Natural killer cell (primary cell): ENCODE results near the gene RREB1. TPM values are rescaled to one million over a fixed set of nuclear protein-coding genes. Genes with fewer than 3 reads are reported as not detected.

Source experiments
- ATAC-seq, 3 donors: fragments of 150-1000 bp in 2 of 3; fragments of 200-7000 bp in 1 of 3; cut with Tn5 transposase; 1 replicate in 1 of 3; 2 replicates in 2 of 3; pipeline ENCODE4 v1.10.0; 2021; ENCODE audit warnings: mild to moderate bottlenecking in 2 of 3, moderate library complexity in 2 of 3
- DNase-seq, 2 donors: peaks; one replicate each; pipeline versions ENCODE4 v3.0.0 to v3.0.0-alpha.2; 2013 to 2021; ENCODE audit warnings: mixed read lengths in 1 of 2
- H3K27ac ChIP-seq: one replicate; pipeline ENCODE4 v1.5.1; 2013; ENCODE audit warnings: mild to moderate bottlenecking, low read length
- H3K27me3 ChIP-seq: one replicate; pipeline ENCODE4 v1.6.1; 2013; ENCODE audit warnings: low read length; ENCODE audit not compliant: control insufficient read depth, insufficient read depth
- H3K36me3 ChIP-seq: one replicate; pipeline ENCODE4 v1.6.1; 2013; ENCODE audit warnings: low read length; ENCODE audit not compliant: control insufficient read depth, insufficient read depth
- H3K4me1 ChIP-seq: one replicate; pipeline ENCODE4 v1.6.1; 2013; ENCODE audit warnings: low read length; ENCODE audit not compliant: control insufficient read depth, insufficient read depth
- H3K4me3 ChIP-seq: one replicate; pipeline ENCODE4 v1.5.1; 2013; ENCODE audit warnings: low read length
- H3K9me3 ChIP-seq: one replicate; pipeline ENCODE4 v1.6.1; 2013; ENCODE audit warnings: low read length; ENCODE audit not compliant: control insufficient read depth, insufficient read depth
- H3K27ac Mint-ChIP-seq, 2 donors: one replicate each; pipeline ENCODE4 v1.8.0; 2022; ENCODE audit warnings: mild to moderate bottlenecking in 2 of 2, mixed read lengths in 2 of 2, moderate library complexity in 1 of 2
- H3K27me3 Mint-ChIP-seq, 2 donors: one replicate each; pipeline ENCODE4 v1.8.0; 2022; ENCODE audit warnings: low read depth in 2 of 2, mixed read lengths in 2 of 2
- H3K36me3 Mint-ChIP-seq: one replicate; pipeline ENCODE4 v1.8.0; 2022; ENCODE audit warnings: mixed read lengths
- H3K4me1 Mint-ChIP-seq, 2 donors: one replicate each; pipeline ENCODE4 v1.8.0; 2022; ENCODE audit warnings: mixed read lengths in 2 of 2
- H3K4me3 Mint-ChIP-seq: one replicate; pipeline ENCODE4 v1.8.0; 2022; ENCODE audit warnings: mild to moderate bottlenecking, moderate library complexity, mixed read lengths
- H3K9me3 Mint-ChIP-seq, 2 donors: one replicate each; pipeline ENCODE4 v1.8.0; 2022; ENCODE audit warnings: mixed read lengths in 2 of 2
- CTCF ChIP-seq: fragments of 200-600 bp; IDR thresholded peaks from one replicate; pipeline ENCODE4 v1.8.0; 2022; ENCODE audit warnings: antibody characterized with exemption
- whole genome bisulfite sequencing: methylation state at CpG from one replicate; pipeline ENCODE4 v1.1.7; 2013; ENCODE audit warnings: missing lambda C conversion rate; ENCODE audit not compliant: insufficient coverage; 5-methylcytosine and 5-hydroxymethylcytosine counted together
- intact Hi-C: fragments of 100-400 bp; cut with micrococcal nuclease; formaldehyde crosslinking; loops from one replicate; pipeline ENCODE4 v1.14.2; 2022
- total RNA-seq, 4 donors: library from RNA; stranded (reverse); fragments of 120-200 nt in 1 of 4; gene quantifications; one replicate each; pipeline versions ENCODE4 v1.2.3 to v1.2.4, GENCODE V29; 2013 to 2022

RREB1 gene
- total RNA-seq, 3 donors from 2014 or later (not counting 1 experiment from before 2014, with no cell fraction given) = 42.2 to 51.8 (median 44.0) TPM

DNA sequence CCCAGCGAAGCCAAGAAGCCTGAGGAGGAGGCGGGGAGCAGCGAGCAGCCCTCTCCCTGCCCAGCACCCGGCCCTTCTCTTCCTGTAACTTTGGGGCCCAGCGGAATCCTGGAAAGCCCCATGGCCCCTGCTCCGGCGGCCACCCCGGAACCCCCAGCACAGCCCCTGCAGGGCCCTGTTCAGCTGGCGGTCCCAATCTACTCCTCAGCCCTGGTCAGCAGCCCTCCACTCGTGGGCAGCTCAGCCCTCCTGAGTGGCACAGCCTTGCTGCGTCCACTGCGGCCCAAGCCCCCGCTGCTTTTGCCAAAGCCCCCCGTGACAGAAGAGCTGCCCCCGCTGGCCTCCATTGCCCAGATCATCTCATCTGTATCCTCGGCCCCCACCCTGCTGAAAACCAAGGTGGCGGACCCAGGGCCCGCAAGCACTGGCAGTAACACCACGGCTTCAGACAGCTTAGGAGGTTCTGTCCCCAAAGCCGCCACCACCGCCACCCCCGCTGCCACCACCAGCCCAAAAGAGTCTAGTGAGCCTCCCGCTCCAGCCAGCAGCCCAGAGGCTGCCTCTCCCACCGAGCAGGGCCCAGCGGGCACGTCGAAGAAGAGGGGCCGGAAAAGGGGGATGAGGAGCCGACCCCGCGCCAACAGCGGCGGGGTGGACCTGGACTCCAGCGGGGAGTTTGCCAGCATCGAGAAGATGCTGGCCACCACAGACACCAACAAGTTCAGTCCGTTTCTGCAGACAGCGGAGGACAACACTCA is 123.4 kb downstream of the RREB1 start:
- no peak for DNase-seq
- peaks cover 7% of the 10 kb centered on the region for H3K36me3 Mint-ChIP-seq
- no peak overlapping the region for H3K27ac Mint-ChIP-seq
- Histone ChIP-seq H3K4me3 (no peak overlapping the region), H3K27ac (no peak overlapping the region), H3K9me3 (no peaks in the 10 kb centered on the region), H3K27me3 (no peaks in the 10 kb centered on the region), H3K36me3 (peaks cover 54% of the 10 kb centered on the region), H3K4me1 (peaks cover 4% of the 10 kb centered on the region)
- intact Hi-C loops = no loop called here
- H3K4me1 Mint-ChIP-seq = peaks cover 0 to 10% of the 10 kb centered on the region in 2 donors
- H3K27me3 Mint-ChIP-seq = no peaks in the 10 kb centered on the region
- H3K9me3 Mint-ChIP-seq = no peaks in the 10 kb centered on the region
- TF ChIP-seq CTCF = no peak
- no peak overlapping the region for H3K4me3 Mint-ChIP-seq
- WGBS = 99% methylated on average over 37 of the region's 37 CpGs
- ATAC-seq = no peak

DNA sequence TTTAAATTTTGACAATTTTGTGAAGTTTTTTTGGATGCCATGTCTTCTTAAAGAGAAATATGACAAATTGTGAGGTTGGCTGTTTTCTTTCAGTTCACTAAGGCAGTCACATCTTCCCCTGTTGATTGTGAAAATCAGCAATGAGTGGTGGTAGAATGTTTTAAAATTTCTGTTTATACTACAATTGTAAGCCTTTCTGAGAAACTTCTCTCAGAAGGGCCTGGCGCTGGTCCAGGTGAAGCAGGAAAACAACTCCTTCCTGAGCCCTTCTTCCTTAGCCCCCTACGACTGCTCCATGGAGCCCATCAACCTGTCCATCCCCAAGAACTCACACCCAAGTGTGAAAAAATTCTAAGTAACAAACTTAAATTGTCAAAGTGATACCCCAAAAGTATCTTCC is 124.6 kb downstream of the RREB1 start:
- 75% methylated on average over 2 of the region's 2 CpGs for WGBS
- no peaks in the 10 kb centered on the region for H3K27me3 ChIP-seq
- ATAC-seq (no peak), DNase-seq (no peak)
- peaks cover 47% of the 10 kb centered on the region for H3K36me3 ChIP-seq
- intact Hi-C loops = no loop called here
- Mint-ChIP-seq H3K4me1 (peaks cover 0 to 10% of the 10 kb centered on the region in 2 donors), H3K9me3 (no peaks in the 10 kb centered on the region), H3K36me3 (no peaks in the 10 kb centered on the region), H3K4me3 (no peak overlapping the region), H3K27ac (no peak overlapping the region), H3K27me3 (no peaks in the 10 kb centered on the region)
- no peaks in the 10 kb centered on the region for H3K9me3 ChIP-seq
- H3K4me1 ChIP-seq = peaks cover 4% of the 10 kb centered on the region
- no peak for TF ChIP-seq CTCF
- H3K27ac ChIP-seq = no peak overlapping the region
- H3K4me3 ChIP-seq = no peak overlapping the region

DNA sequence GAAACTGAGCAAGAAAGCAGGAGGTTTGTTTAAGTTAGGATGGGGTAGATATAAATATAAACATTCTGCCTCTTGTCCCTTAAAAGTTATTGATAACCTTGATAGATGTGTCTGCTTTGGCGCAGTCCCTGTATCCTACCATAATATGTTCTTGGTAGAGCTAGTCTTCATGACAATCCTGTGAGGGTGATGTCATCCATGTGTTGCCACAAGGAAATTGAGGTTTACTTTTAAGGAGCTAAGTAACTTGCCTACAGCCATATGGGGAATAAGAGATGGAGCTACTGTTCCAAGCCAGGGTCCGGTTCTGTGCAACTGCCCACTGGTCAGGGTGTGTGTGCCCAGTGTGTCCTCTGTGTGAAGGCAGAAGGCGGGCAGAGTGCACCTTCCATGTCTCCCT is 126.8 kb downstream of the RREB1 start:
- 93% methylated on average over 3 of the region's 3 CpGs for WGBS
- H3K27me3 ChIP-seq = no peaks in the 10 kb centered on the region
- no peak overlapping the region for H3K4me3 ChIP-seq
- DNase-seq (no peak), ATAC-seq (no peak)
- Mint-ChIP-seq H3K36me3 (no peaks in the 10 kb centered on the region), H3K9me3 (no peaks in the 10 kb centered on the region), H3K4me1 (peaks cover 0 to 16% of the 10 kb centered on the region in 2 donors), H3K4me3 (no peak overlapping the region), H3K27me3 (no peaks in the 10 kb centered on the region), H3K27ac (peak overlapping the region in 1 of 2 donors; percentile 6)
- H3K4me1 ChIP-seq = peaks cover 4% of the 10 kb centered on the region
- intact Hi-C loops = no loop called here
- no peaks in the 10 kb centered on the region for H3K9me3 ChIP-seq
- no peak overlapping the region for H3K27ac ChIP-seq
- TF ChIP-seq CTCF = no peak
- H3K36me3 ChIP-seq = peaks cover 41% of the 10 kb centered on the region
